A204.1 (cell line): ENCODE results near the gene RPL19.
"Not testable (repeated sequence)": the region's sequence is repeated elsewhere in the genome, so short reads cannot be mapped to it uniquely, and the experiment has no call there.

ENCODE experiments used
- FAIRE-seq: peaks from 2 replicates; lab custom pipeline; 2012; peaks lifted over from hg19 to GRCh38; lab: Jason Lieb, UNC

The RPL19 gene

DNA sequence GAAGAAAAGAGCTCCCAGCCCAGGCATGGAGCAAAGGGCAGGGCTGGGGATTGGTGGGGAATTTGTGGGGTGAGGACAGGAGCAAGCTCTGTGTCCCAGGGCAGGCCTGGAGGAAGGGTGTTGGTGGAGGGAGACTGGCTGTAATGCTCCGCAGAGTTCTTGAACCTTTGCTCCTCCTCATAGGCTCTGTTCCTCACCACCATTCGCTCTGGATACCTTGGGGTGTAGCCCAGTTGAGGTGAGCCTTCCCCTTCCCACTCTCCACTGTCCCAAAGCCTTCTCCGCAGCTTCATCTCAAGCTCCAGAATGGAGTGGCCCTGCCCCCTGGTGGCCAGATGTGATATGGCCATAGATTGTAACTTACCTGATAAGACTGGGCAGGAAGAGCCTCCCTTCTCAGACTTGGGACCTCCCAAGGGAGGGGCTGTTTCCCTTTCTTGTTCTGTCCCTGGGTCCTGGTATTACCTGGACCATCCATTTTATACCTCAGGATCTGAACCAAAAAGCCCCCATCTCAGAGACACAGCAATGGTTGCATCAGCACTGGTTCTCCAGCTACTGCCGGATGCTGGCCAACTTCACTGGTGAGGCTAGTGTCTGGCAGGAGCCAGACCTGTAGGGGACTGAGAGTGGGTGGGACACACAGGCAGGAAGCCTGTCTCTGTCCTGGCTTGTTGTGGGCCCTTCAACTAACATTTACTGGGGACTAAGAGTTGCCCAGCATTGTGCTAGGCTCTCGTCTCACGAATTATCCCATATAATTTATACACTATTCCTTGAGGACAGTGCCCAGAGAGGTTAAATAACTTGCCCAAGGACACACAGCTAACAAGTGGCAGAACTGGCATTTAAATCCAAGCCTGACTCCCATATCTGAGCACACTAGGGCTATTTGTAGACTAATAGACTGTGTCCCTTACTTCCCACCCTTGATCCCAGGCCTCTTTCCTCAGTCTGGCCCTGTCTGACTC lies 44.8 kb downstream of the RPL19 start:
- FAIRE-seq = peak; percentile 59

DNA sequence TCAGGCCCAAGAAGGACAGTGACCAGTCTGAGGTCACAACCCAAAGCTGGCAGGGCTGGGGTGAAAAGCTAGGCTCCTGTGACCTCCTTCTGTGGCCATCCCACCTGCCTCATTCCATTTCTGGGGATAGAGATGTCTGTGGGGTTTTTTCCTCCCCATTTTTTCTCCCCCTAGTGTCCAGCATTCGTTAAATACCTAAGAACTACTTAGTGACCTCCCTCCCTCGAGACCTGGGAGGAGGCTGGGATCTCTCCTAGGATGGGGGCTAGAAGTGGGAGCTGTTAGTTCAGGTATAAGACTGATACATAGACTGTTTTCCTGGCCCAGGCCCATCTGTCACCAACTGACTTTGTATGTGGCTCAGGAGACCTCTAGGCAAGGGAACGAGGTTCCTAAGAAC lies 46.2 kb downstream of the RPL19 start:
- FAIRE-seq = no peak

GRCh38 chr17:39250076-39250475 lies 50.0 kb downstream of the RPL19 start:
- not testable (repeated sequence) for FAIRE-seq

- FAIRE-seq = no peak
These were observed 51.9 kb downstream of the RPL19 start for GRCh38 chr17:39251997-39252396.

- FAIRE-seq = no peak
These were observed 52.8 kb downstream of the RPL19 start for GRCh38 chr17:39252788-39253460.
